Stimulated activated CD4-positive, alpha-beta T cell treated with anti-CD3 and anti-CD28 coated beads, Interleukin-1b, Interleukin-23, amount 100 ng/mL, for 1 hour (primary cell): ENCODE results near the gene CLPTM1L.
"Not testable (repeated sequence)": the region's sequence is repeated elsewhere in the genome, so short reads cannot be mapped to it uniquely, and the experiment has no call there.

Experiments
- DNase-seq, 2 donors: peaks; one replicate each; pipeline ENCODE4 v3.0.0-alpha.2; 2020; ENCODE audit warnings: low read depth in 2 of 2

CLPTM1L gene

GRCh38 chr5:1278216-1278615, 66.7 kb downstream of the CLPTM1L start:
- no peak for DNase-seq

- DNase-seq = no peak
Measured at GRCh38 chr5:1277781-1278180, 67.1 kb downstream of the CLPTM1L start.

GRCh38 chr5:1277331-1277730, 67.6 kb downstream of the CLPTM1L start:
- no peak for DNase-seq

GRCh38 chr5:1276930-1277329, 68.0 kb downstream of the CLPTM1L start:
- DNase-seq = no peak

- not testable (repeated sequence) for DNase-seq
Measured at GRCh38 chr5:1275397-1276391, 69.2 kb downstream of the CLPTM1L start.

GRCh38 chr5:1274471-1274870, 70.4 kb downstream of the CLPTM1L start:
- DNase-seq = no peak

- no peak for DNase-seq
Measured at GRCh38 chr5:1273745-1274144, 71.2 kb downstream of the CLPTM1L start.

- no peak for DNase-seq
Measured at GRCh38 chr5:1272201-1272600, 72.7 kb downstream of the CLPTM1L start.

GRCh38 chr5:1270933-1271914, 73.7 kb downstream of the CLPTM1L start:
- no peak for DNase-seq

GRCh38 chr5:1270426-1270825, 74.5 kb downstream of the CLPTM1L start:
- no peak for DNase-seq

- DNase-seq = no peak
Measured at GRCh38 chr5:1268666-1269065, 76.2 kb downstream of the CLPTM1L start.

GRCh38 chr5:1268056-1268455, 76.8 kb downstream of the CLPTM1L start:
- DNase-seq = no peak
